HG03565 (cell line): Measurements from ENCODE around the gene RPS14.
"Not testable (repeated sequence)": the region's sequence is repeated elsewhere in the genome, so short reads cannot be mapped to it uniquely, and the experiment has no call there.

Experiments used
- ATAC-seq: cut with Tn5 transposase; IDR thresholded peaks from one replicate; pipeline ENCODE4 v1.9.1; 2021; ENCODE audit warnings: mild to moderate bottlenecking, moderate library complexity; ENCODE audit not compliant: unreplicated experiment

The RPS14 gene

GRCh38 chr5:150447188-150447587 is 2.4 kb downstream of the RPS14 start:
- ATAC-seq = no peak

GRCh38 chr5:150446583-150446982 is 3.0 kb downstream of the RPS14 start:
- no peak for ATAC-seq

GRCh38 chr5:150446088-150446487 is 3.5 kb downstream of the RPS14 start:
- ATAC-seq = no peak

GRCh38 chr5:150444770-150445169 is 4.8 kb downstream of the RPS14 start:
- no peak for ATAC-seq

- ATAC-seq = no peak
Measured at GRCh38 chr5:150443242-150444075, 6.1 kb downstream of the RPS14 start.

- no peak for ATAC-seq
Measured at GRCh38 chr5:150442699-150443080, 6.8 kb downstream of the RPS14 start.

GRCh38 chr5:150441813-150442698 is 7.5 kb downstream of the RPS14 start:
- ATAC-seq = no peak

- ATAC-seq = no peak
Measured at GRCh38 chr5:150440948-150441812, 8.4 kb downstream of the RPS14 start.

- no peak for ATAC-seq
Measured at GRCh38 chr5:150438873-150439546, 10.5 kb downstream of the RPS14 start.

- ATAC-seq = peak; percentile 93
Measured at GRCh38 chr5:150436141-150436680, 13.3 kb downstream of the RPS14 start.

GRCh38 chr5:150434464-150434863 is 15.1 kb downstream of the RPS14 start:
- ATAC-seq = no peak

GRCh38 chr5:150431574-150431973 is 18.0 kb downstream of the RPS14 start:
- ATAC-seq = no peak

- no peak for ATAC-seq
Measured at GRCh38 chr5:150431048-150431447, 18.5 kb downstream of the RPS14 start.

- ATAC-seq = no peak
Measured at GRCh38 chr5:150429410-150429873, 20.1 kb downstream of the RPS14 start.

GRCh38 chr5:150428978-150429377 is 20.6 kb downstream of the RPS14 start:
- no peak for ATAC-seq

- ATAC-seq = no peak
Measured at GRCh38 chr5:150428106-150428876, 21.2 kb downstream of the RPS14 start.

- ATAC-seq = not testable (repeated sequence)
Measured at GRCh38 chr5:150426165-150426564, 23.4 kb downstream of the RPS14 start.

- no peak for ATAC-seq
Measured at GRCh38 chr5:150422758-150423157, 26.8 kb downstream of the RPS14 start.

GRCh38 chr5:150422075-150422474 is 27.5 kb downstream of the RPS14 start:
- no peak for ATAC-seq
